GM19351 (cell line): ENCODE data around the gene CTNNA3.
A peak's percentile ranks its signal among the peaks of the same experiment; 100 is the strongest.

Source experiments
- ATAC-seq: cut with Tn5 transposase; IDR thresholded peaks from one replicate; pipeline ENCODE4 v1.9.1; 2021; ENCODE audit warnings: mild to moderate bottlenecking, moderate library complexity; ENCODE audit not compliant: unreplicated experiment

CTNNA3 gene

DNA sequence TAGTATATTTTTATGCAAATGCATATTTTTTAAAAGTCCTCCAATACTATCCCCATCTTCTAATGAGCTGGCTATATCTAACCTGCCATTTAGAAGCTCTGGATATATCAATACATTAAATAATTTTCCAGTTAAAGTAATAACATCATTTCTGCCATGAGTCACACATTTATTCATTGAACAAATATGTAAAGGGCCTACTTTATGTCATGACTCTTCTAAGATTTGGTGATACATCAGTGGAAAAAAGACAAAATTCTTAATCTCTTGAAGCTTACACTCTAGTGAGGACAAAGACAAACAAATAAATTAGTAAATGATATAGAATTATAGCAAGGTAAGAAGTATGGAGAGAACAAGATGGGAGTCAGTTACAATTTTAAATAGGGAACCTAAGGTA lies 1487.0 kb downstream of the CTNNA3 start:
- ATAC-seq, result no peak

DNA sequence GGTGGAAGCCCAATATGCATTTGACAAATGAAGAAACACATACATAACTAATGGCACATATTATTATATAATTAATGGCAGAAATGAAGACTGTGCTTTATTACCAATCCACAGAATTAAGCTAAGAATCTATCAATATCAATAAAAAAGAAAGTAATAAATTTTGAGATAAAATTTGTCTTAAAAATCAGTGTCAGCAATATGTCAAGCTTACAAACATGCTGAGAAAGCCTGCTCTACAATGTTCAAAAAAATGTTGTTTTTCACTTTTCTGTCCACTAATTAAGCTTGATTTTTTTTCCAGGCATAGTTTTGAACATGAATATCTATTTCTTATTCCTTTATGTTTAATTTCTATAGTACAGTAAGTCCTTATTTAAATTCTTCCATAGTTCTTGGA lies 1491.2 kb downstream of the CTNNA3 start:
- no peak for ATAC-seq

DNA sequence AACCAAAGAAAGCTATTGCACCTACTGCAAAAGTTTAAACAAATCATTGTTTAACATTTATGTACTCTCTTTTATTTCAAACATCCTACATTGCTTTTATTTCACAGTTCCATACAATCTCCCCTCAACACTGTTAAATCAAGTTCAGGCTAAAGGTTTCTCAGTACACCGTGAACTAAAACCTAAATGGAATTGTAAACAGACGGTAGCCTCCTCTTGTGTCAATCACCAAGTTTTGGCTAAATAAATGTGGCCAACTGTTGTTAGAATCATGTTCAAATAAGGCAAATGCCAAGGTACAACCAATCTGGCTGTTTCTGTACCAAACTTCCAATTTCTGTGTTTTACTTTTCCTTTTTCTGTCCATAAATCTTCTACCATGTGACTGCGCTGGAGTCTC lies 1493.9 kb downstream of the CTNNA3 start:
- no peak for ATAC-seq

DNA sequence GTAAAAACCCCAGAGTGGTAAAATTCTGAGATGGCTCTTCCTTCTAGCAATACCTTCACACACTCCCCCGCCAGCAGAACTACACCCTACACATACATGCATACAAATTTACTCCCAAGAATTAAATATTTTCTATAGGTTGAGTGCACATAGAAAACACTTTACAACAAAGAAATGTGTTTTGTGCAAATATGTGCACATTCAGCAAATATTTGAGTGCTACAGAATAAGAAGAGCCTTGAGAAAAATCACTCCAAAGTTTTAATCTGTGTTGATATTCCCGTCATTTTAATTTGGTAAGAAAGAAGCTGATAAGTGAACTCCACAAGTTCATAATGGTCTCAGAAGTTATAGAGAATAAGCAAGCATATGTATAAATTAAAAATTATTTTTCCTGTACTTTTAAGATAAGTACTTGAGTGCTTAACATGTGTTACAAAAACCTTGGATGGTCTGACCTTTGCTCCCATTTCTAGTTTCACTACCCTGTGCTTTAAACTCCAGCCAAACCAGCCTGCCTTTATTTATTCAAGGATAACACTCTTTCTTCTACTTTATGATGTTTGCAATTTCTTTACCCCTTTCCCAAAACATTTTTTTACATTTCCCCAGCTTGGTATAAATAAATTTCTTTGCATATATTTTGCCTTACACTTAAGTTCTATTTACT lies 1503.7 kb downstream of the CTNNA3 start:
- ATAC-seq, result no peak

DNA sequence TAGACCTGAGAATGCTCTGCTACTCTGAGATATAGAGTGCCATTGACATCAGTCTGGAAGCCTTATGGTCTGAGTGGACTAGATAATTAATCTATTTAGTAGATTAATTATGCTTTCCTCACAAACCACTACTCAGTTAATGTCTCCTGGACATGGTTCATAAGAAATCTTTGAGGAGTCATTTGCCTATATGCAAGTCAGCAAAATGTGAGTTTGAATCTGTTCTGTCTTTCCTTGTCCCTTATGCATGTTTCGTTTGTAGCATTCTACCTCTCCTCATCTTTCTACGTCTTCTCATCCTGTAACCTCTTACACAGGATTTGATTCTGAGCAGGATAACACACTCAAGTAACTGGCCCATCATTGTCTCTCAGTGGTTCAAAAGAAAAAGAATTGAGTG lies 1505.6 kb downstream of the CTNNA3 start:
- no peak for ATAC-seq

DNA sequence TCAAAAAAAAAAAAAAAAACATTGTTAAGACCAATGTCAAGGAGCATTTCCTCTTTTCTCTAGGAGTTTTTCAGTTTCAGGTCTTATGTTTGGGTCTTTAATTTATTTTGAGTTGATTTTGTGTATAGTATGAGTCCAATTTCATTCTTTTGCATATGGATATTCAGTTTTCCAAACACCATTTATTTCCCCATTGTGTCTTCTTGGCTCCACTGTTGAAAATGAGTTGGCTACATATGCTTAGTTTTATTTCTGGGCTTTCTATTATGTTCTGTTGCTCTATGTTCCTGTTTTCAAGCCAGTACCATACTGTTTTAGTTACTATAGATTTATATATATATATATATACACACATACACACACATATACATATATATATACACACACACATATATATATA lies 1506.7 kb downstream of the CTNNA3 start:
- ATAC-seq, result no peak

DNA sequence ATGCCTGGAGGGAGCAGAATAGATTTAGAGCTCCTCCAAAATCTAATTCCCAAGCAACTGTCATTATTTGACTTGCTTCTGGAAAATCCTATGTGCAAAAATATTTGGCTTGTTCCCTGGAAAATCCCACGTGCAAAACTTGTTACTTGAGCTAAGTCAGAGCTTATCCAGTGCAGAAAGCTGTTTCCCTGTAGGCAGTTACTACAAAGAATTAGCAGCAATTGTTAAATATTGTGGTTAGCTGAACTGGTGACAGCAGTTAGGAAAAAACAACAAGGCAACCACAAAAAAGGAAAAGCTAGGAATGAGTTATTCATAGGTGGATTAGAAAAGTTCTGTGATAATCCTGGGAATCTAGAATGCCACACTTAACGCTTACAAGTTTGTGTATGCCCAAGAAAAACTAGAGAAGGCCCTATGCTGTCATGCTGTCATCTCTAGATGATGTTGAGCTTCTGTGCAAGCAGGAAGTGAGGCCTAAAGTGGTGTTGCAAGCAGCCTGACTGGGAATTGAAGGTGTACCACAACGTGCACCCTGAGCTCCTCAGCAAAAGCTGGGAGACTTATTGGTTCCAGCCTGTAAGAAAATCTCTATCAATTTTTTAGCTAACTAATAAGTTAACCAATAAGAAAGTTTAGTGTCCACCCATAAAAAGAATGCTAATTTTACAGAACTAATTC lies 1508.8 kb downstream of the CTNNA3 start:
- ATAC-seq, result no peak

DNA sequence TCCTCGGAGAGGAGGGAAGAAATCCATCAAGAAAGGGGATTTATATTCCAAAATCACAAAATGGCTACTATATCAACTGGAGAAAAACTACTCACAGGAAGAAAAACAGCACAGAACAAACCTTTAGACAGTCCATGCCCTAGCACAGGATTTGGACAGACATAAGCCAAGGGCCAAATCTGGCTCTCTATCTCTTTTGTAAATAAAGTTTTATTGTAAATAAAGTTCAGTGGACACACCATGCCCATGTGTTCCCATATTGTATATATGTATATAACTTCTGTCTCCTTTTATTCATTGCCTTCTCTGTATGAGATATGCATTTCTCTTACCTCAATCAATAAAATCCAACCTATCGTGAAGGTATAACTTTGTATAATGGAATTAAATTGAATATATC lies 1513.0 kb downstream of the CTNNA3 start:
- ATAC-seq, result no peak

DNA sequence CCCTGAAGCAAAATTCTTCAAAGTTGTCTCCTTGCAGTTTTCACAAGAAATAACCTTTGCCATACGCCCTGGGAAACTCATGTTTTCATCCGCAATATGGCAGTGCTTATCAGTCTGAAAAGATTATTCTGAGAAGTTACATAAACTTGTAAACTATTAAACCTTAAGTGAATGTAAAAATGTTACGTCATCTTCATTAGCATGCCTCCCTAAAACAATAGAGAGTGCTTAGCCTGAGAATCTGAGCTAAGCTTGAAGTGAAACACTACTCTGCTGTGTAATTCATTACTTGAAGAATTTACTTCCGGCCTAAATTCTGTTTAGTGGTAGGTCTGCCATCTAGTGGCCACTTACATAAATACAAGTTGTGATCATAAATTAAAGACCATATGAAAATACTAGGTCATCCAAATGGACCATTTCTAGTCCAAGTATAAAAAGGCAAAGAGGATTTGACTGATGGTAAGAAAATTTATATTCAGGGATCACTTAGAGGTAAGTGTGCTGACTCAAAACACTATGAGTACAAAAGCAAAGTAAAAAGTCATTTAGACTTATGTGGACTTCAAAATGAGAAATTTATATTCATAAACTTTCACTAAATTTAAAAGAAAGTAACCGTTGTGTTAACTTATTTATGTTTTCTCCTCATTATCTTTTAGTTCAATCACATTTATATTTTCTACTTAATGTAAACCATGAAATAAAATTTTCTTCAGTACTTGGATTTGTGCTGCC lies 1515.2 kb downstream of the CTNNA3 start:
- ATAC-seq, result peak; percentile 96

DNA sequence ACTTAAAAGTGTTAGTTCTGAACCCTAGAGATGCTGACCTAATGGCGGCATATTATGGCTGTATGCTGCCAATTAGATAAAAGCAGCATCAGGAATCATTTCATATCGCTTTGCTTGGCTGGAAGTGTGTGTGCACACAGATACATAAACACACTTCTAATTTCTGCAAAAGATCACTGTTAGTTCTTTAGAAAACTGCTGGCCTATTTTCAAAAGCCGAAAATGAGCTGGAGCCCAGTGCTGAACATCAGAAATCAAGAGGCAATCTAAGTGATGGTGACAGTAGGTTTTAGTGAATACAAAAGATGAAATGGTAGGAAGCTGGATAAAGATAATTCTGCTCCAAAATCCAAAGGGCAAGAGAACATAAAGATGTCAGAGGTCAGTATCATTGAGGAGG lies 1516.0 kb downstream of the CTNNA3 start:
- ATAC-seq, result no peak

DNA sequence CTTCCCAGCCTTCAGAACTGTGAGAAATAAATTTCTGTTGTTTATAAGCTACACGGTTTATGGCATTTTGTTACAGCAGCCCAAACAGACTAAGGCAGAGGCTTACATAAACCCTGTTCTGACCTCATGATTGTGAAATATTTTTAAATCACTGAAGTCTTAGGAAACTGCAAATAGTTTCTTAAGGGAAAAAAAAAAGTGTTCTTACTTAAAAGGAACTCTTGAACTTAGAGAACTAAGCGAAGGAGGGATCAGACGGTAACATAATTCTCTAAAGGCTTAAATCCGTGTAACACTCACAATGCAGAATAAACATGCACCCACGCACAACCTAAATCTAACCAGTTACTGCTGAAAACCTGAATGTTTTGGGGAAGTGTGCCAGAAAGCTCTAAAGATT lies 1519.2 kb downstream of the CTNNA3 start:
- no peak for ATAC-seq

DNA sequence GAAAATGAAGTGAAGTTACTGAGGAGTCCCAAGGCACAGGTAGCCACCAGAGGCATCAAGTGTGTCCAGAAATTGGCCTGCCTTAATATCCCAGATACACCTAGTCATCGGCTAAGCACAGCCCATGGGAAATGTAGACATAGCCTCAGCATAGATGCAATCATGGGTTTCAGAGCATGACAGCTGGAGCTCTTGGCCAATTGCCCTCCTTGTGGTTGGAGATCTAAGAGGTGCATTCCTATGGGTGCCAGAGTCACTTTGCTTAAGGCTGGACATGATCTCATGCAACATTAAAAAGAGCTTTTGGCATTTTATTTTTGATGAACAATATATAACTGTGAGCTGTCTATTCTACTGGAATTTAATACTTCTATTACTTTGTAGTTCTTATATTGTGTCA lies 1528.2 kb downstream of the CTNNA3 start:
- ATAC-seq, result no peak

DNA sequence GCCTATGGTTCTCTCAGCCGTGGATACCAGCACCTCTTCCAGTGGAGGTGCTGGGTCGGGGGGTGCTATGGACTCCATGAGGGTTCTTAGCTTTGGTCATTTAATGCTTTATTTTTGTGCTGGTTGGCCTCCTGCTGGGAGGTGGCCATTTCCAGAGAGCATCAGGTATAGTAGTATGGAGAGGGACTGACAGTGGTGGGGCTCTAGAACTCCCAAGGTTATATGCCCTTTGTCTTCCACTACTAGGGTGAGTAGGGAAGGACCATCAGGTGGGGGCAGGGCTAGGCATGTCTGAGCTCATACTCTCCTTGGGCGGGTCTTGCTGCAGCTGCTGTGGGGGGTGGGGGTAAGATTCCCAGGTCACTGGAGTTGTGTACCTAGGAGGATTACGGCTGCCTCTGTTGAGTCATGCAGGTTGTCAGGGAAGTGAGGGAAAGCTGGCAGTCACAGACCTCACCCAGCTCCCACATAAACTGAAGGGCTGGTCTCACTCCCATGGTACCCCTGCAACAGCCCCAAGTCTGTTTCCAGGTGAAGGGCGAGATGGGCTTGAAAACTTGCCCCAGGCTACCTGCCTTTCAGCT lies 1533.3 kb downstream of the CTNNA3 start:
- ATAC-seq, result no peak

DNA sequence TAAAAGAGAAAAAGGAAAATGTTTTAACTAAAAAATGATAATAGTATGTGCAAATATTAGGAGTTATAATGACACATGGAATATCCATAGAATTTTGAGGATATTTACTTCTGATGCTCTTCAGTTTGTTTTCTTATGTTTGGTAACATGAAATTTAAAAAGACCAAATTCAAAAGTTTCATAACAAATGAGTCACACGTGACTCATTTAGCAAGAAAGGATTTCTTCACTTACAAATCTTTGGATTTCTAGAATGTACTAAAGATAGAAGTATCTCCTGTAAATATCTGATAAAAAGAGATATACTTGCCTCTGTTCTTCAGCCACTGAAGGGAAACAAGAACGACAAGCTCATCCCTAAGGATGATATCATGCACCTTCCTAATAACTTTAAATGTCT lies 1544.6 kb downstream of the CTNNA3 start:
- no peak for ATAC-seq

DNA sequence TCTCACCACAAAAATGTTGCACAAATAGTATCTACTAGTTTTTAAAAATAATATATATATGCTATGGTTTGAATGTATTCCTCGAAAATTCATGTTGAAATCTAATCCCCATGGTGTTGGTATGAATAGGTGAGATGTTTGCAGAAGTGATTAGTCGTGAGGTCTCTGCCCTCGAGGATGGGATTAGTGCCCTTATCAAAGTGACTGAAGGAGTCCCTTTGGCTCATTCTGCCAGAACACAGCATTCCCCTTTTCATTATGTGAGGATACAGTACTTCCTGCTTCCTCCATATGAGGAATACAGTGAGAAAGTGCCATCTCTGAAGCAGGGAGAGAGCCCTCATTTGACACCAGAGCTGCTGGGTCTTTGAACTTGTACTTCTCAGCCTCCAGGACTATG lies 1547.7 kb downstream of the CTNNA3 start:
- ATAC-seq, result no peak

DNA sequence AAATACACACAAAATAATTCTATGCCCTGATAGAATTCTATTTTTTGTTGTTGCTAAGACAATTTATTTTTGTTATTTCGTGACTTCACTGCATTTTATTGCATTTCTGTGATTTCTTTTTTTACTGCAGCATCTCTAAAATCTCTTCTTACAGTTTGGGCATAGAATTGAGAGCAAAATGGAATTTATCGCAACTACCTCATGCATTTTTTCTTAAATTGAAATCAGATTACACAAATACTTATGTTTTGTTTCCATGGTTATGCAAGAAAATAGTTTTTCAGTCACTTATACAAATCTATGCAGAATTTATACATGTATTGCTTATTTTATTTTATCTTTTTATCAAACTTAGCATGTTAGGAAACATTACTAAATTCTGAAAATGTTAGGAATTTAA lies 1552.0 kb downstream of the CTNNA3 start:
- no peak for ATAC-seq

DNA sequence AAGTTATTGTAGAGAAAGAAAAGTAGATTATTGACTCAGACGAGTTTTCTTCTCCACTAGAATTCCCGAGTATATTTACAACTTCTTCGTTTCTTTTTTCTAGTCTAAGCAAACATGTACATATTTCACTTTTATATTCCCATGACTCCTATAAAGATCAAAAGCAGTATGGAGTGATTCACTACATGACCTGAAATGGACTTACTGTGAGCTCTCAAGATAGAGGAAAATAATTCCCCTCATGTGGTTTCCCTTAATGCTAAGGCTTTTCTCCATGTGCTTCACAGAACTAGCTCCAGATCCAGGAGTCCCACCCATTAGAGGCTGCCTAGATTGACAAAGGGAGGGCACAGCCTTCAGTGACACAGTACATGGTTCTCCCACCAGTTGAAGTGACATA lies 1593.2 kb downstream of the CTNNA3 start:
- no peak for ATAC-seq

DNA sequence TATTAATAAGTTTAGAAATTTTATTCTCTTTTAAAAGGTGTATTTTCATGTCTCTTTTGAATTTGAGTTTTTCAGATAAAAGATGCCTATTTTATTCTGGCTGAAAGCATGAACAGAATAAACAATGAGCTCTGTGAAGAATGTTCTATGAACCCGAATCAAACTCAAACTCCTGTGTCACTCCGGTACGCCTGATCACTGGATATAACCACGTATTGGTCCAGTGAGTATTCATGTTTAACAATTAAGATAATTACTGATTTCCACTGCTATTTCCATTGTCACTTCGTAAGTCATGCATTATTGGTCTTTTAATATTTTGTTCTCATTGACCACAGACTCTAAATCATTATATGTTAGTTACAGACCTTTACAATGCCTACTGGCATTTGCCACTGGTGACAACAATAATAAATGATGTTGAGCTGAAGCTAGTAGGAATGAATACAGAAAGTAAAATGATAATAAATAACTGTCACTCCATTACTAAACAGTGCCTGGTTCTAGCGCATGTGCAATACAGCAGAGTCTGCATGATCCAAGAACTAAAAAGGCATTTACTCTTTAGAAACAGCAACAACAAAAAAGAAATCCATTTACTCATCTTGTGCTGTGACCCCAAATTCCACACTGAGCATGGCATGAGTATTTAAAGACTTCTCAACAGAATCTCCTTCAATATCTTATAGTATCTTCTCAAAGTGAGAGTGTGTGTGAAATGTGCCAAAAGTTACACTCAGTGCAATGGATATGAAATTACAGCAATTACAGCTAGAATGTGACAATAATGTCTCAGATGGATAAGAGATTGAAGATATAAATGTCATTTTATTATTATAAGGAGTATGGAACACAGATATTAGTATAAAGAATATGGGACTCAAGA lies 1597.2 kb downstream of the CTNNA3 start:
- ATAC-seq, result no peak

DNA sequence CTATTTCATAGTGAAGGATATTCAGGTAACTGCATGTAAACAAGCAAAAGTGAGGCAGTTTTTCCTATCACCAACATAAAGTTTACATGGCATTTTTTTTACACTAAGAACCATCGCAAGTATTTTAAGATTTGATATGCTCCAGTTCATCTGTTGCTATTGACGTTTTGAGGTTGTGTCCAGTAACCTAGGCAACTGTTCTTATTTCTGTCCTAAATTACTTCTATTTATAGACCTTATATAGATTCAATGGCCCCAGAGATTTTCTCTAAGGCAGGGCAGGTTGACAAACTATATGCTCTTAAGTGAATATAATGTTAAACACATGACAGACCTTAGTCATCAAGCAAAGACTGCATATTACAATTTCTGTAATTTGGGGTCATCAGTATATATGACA lies 1600.4 kb downstream of the CTNNA3 start:
- no peak for ATAC-seq

DNA sequence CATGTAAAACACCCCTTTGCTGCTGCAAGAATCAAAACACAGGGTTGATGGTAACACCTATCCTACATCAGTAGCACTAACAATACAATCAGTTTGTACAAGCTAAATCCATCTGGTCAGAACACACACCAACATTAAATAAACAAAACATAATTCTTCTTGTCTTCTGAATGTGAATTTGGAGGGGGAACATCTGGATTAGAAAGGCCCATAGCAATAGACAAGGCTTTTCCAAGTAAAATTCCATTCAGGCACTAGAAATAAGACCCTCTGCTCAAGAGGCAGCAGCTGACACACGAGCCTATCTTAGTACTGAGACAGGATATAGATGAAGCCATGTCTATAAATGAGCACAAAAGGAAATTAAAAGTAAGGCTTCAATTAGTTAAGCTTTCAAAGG lies 1610.1 kb downstream of the CTNNA3 start:
- ATAC-seq, result no peak

DNA sequence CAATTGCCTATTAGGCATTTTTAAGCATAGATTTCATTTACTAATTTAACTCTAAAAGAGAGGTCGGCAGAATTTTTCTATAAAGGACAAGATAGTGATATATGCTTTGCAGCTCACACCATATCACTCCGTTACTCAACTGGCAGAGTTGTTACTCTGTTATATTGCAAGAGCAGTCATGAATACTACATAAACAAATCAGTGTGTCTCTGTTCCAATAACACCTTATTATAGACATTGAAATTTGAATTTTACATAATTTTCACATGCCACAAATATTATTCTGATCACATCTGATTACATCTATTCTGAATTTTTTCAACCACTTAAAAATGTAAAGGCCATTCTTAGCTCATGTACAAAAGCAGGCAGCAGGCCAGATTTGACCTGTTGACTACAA lies 1624.1 kb downstream of the CTNNA3 start:
- ATAC-seq, result no peak
